Duodenal mucosa (tissue), 2 donors: ENCODE results near the gene SETD1B.
"Not testable (repeated sequence)": the region's sequence is repeated elsewhere in the genome, so short reads cannot be mapped to it uniquely, and the experiment has no call there.

Experiments used
- H3K27ac ChIP-seq: one replicate; pipeline ENCODE4 v1.7.0; 2013; ENCODE audit warnings: low read depth, low read length
- H3K27me3 ChIP-seq, 2 donors: one replicate each; pipeline ENCODE4 v1.7.0; 2013; ENCODE audit warnings: low read length in 2 of 2, control low read depth in 1 of 2; ENCODE audit not compliant: insufficient read depth in 2 of 2, control insufficient read depth in 1 of 2
- H3K36me3 ChIP-seq, 2 donors: one replicate each; pipeline ENCODE4 v1.7.0; 2013; ENCODE audit warnings: low read length in 2 of 2, control low read depth in 1 of 2; ENCODE audit not compliant: insufficient read depth in 2 of 2, control insufficient read depth in 1 of 2
- H3K4me1 ChIP-seq, 2 donors: one replicate each; pipeline ENCODE4 v1.7.0; 2013; ENCODE audit warnings: low read length in 2 of 2, control low read depth in 1 of 2; ENCODE audit not compliant: insufficient read depth in 2 of 2, control insufficient read depth in 1 of 2
- H3K4me3 ChIP-seq, 2 donors: one replicate each; pipeline ENCODE4 v1.7.0; 2013; ENCODE audit warnings: low read length in 2 of 2, low read depth in 1 of 2
- H3K9ac ChIP-seq, 2 donors: one replicate each; pipeline ENCODE4 v1.7.0; 2013; ENCODE audit warnings: low read length in 2 of 2, low read depth in 1 of 2
- H3K9me3 ChIP-seq, 2 donors: one replicate each; pipeline ENCODE4 v1.7.0; 2013; ENCODE audit warnings: low read length in 2 of 2, control low read depth in 1 of 2; ENCODE audit not compliant: control insufficient read depth in 1 of 2

The SETD1B gene

DNA sequence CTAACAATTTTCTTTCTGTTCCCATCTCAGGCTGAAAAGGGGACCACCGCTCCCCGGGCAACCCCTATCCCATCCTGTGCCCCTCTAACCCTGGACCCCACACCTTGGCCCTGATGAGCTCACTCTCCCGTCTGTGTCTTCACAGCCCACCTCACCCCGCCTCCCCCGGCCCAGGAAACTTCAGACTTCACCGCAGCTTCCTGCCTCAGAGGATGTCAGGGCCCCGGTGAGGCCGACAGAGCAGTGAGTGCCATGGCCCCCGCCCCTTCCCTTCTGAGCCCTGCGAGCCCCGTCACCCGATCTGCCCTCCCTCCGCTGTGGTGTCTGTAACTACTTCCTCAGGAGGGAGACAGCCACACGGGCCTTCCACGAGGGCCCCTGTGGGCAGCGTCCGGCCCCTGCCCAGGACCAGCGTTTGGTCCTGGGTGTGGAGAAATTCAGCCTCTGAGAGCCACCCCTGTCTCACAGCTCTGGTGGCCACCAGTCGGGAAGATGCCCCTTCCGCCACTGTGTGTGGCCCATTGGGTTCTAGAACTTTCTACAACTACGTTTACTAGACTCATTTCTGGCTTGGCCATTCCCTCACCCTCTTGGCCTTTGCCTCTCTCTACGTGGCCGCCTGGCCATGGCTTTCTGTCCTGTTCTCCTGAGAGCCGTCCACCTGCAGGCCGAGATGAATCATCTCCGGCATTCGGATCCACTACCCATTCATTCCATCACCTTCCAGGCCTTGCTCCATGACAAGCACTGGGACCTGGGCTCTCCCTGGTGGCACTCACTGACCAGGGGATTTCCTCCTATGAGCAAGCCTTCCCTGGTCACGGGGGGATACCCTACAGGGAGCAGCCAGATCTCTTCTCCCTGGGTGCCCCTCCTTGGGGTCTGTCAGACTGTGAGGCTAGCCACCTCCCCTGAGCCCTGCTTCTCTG, 13.7 kb upstream of the SETD1B start:
- peak overlapping the region; percentile 49 for H3K9ac ChIP-seq
- peak overlapping the region; percentile 78 for H3K27ac ChIP-seq
- H3K9me3 ChIP-seq: no peaks in the 10 kb centered on the region
- H3K27me3 ChIP-seq: no peaks in the 10 kb centered on the region
- H3K4me3 ChIP-seq: peak overlapping the region; percentile 29 to 40
- peaks cover 49 to 63% of the 10 kb centered on the region in 2 donors for H3K4me1 ChIP-seq
- no peaks in the 10 kb centered on the region for H3K36me3 ChIP-seq

DNA sequence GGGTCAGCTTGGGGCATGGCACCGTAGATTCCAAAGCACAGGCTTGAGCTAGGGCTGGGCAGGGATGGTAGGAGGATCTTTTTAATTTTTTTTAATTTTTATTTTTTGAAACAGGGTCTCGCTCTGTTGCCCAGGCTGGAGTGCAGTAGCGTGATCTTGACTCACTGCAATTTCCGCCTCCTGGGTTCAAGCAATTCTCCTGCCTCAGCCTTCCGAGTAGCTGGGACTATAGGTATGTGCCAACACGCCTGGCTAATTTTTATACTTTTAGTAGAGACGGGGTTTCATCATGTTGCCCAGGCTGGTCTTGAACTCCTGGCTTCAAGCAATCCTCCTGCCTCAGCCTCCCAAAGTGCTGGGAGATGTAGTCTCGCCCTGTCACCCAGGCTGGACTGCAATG, 13.0 kb upstream of the SETD1B start:
- H3K27ac ChIP-seq, H3K27me3 ChIP-seq, H3K9me3 ChIP-seq, H3K9ac ChIP-seq, H3K36me3 ChIP-seq: not testable (repeated sequence)
- Histone ChIP-seq H3K4me3 (peak overlapping the region in 1 of 2 donors; percentile 15), H3K4me1 (peaks cover 56 to 70% of the 10 kb centered on the region in 2 donors)

DNA sequence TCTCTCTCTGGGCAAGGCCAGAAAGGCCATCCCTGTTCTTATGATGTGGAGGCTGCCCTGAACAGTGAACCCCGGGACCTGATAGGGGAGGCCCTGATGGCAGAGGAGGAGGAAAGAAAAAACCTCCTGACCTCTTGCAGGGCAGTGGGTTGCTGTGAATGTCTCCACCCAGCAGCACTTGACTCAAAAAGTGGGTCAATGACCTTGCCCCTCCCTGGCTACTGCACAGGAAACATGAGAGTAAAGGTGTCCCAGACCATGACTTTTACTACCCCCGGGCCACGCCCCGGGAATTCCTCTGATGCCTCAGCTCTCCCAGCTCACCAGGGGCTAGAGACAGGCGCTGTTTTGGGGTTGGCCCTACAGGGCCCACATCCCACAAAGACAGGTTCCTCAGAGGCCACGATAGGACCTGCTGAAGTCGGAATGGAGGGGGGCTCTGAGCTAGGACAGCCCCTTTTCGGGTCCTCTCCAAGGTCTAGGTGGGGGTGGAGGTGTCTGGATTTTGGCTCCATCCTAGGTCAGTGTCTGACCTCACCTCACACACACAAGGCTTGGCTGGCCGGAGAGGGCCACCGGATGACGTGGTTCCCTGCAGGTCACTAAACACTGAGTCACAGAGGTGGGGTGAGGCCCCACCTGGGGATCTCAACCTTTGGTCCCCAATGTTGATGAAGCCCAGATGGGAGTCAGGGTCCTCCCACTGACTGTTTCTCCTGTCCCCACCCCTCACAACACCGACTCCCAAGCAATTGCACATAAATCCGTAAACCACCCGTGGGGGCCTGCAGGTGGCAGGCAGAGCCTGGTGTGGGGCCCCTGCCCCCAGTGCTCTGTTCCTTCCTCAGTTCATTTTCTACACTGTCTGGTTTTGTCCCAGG, 11.9 kb upstream of the SETD1B start:
- Histone ChIP-seq H3K9me3 (no peaks in the 10 kb centered on the region), H3K27me3 (no peaks in the 10 kb centered on the region), H3K4me1 (peaks cover 63 to 72% of the 10 kb centered on the region in 2 donors), H3K36me3 (peaks cover 0 to 3% of the 10 kb centered on the region in 2 donors), H3K9ac (peak overlapping the region; percentile 64 to 77), H3K27ac (peak overlapping the region; percentile 53), H3K4me3 (peak overlapping the region; percentile 72 to 76)

DNA sequence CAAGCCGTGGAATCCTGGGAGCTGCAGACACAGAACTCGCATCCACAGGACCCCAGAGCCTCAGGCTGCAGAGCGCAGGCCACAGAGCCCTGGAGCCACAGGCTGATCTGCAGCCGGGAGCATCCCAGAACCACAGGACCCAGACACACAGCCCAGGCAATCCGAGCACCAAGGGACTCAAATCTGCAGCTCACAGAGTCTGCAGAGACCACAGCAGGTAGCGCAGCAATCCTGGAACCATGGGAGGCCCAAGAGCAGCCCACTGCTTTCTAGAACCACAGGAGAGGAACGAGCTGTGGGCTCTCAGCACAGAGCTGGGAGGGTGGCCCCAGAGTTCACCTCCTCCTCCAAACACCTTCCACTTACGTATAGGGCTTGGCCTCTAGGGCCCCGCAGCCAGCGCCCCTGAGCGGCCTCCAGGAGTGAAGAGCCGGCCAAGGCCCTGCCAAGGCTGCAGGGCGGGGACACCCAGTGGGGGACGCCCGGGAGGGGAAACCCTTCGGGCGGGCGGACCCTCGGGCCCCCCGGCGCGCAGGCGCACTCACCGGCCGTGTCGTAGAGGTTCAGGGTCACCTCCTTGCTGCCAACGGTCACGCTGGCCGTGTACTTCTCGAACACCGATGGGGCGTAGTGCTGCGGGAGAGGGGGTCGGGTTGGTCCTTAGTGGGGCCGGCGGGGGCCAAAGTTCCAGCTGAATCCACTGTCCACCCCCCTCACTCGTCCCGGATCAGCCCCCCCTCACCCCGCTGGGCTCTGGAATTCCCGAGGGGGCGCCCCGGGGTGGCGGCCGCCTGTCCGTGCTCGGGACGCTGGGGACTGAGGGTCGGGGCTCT, 11.0 kb upstream of the SETD1B start:
- Histone ChIP-seq H3K27me3 (no peaks in the 10 kb centered on the region), H3K27ac (peak overlapping the region; percentile 75), H3K9ac (peak overlapping the region; percentile 64 to 77), H3K4me3 (peak overlapping the region; percentile 72 to 76), H3K4me1 (peaks cover 66 to 73% of the 10 kb centered on the region in 2 donors), H3K9me3 (no peaks in the 10 kb centered on the region), H3K36me3 (peaks cover 0 to 7% of the 10 kb centered on the region in 2 donors)

DNA sequence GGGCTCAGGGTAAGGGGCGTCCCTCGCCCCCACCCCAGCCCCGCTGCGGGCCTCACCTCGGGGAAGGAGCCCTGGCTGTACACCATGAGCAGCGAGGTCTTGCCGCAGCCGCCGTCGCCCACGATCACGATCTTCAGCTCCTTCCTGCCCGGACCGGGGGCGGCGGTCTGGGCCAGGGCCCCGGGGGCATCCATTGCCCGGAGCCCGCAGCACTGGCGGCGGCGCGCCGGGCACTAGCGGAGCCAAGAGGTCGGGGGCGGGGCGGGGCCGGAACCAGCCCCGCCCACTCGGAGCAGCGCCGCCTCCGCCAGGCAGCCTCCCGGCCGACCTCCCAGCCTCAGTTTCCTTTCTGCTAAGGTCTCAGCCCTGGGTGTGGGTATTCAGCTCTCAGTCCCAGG, 10.4 kb upstream of the SETD1B start, which contains the start of gene RHOF:
Gene RHOF, minus strand, starts transcription at position 249 of the 398 bp plus-strand sequence. Its CDS starts 55 bp downstream, at position 194.
- Histone ChIP-seq H3K9me3 (no peaks in the 10 kb centered on the region), H3K4me1 (peaks cover 67 to 76% of the 10 kb centered on the region in 2 donors), H3K36me3 (peaks cover 2 to 7% of the 10 kb centered on the region in 2 donors), H3K27ac (peak within 1 kb of the TSS; percentile 83), H3K4me3 (peak within 1 kb of the TSS; percentile 72 to 76), H3K9ac (peak within 1 kb of the TSS; percentile 73 to 83), H3K27me3 (no peaks in the 10 kb centered on the region)

DNA sequence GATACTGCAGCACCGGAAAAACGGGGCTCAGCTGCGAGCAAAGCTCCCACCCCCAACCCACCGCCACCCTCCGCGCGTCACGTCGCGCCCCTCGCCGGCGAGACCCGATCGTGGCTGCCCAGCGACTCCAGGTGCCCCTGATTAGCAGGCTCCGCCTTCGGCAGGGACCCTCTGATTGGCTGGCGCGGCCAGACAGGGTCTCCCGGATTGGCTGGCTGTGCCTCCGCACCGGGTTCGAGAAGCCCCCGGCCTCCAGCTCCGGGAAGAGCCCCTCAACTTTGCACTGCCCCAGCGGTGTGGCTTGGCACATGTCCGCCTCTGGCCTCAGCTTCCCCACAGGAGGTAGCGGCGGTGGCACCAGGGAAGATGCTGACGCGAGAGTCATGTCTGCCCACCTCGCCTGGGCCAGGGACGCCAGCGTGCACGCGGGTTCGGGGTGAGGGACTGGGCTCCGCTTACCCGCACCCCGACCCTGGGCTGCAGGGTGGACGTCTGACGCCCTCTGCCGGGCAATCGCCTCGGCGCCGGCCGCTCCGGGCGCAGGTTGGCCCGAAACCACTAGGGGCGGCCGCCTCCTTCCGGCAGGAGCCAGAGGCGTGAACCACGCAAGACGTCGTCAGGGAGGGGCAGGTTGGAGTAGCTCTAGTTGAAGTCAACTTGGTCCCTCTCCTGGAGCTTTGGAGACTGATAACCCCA, 9.8 kb upstream of the SETD1B start:
- peak overlapping the region; percentile 73 to 83 for H3K9ac ChIP-seq
- H3K27me3 ChIP-seq: no peaks in the 10 kb centered on the region
- H3K4me1 ChIP-seq: peaks cover 67 to 76% of the 10 kb centered on the region in 2 donors
- peak overlapping the region; percentile 83 for H3K27ac ChIP-seq
- H3K4me3 ChIP-seq: peak overlapping the region; percentile 72 to 76
- peaks cover 6 to 7% of the 10 kb centered on the region in 2 donors for H3K36me3 ChIP-seq
- H3K9me3 ChIP-seq: no peaks in the 10 kb centered on the region

DNA sequence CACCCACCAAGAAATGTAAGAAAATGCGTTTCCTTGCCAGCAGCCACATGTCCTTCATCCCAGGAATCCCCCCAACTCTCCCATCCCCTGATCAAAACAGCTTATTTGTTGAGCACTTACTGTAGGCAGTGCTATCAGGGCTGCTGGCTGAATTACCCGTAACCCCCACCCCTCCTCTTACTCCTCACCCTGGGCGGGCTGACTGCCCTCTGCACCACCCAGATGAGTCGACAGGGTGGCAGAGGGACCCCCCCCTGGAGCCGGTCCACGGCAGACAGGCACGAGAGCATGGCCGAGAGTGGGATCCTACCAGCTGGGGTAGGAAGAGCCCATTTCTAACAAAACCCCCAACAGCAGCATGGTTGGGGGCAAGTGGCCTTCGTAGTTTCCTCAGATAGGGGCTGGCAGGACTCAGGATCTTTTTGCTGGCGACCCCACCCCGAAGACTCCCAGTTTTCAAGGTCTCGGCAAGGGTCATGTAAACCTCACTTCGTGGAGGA, 9.2 kb upstream of the SETD1B start:
- H3K9ac ChIP-seq: peak overlapping the region; percentile 73 to 83
- H3K36me3 ChIP-seq: peaks cover 6 to 7% of the 10 kb centered on the region in 2 donors

DNA sequence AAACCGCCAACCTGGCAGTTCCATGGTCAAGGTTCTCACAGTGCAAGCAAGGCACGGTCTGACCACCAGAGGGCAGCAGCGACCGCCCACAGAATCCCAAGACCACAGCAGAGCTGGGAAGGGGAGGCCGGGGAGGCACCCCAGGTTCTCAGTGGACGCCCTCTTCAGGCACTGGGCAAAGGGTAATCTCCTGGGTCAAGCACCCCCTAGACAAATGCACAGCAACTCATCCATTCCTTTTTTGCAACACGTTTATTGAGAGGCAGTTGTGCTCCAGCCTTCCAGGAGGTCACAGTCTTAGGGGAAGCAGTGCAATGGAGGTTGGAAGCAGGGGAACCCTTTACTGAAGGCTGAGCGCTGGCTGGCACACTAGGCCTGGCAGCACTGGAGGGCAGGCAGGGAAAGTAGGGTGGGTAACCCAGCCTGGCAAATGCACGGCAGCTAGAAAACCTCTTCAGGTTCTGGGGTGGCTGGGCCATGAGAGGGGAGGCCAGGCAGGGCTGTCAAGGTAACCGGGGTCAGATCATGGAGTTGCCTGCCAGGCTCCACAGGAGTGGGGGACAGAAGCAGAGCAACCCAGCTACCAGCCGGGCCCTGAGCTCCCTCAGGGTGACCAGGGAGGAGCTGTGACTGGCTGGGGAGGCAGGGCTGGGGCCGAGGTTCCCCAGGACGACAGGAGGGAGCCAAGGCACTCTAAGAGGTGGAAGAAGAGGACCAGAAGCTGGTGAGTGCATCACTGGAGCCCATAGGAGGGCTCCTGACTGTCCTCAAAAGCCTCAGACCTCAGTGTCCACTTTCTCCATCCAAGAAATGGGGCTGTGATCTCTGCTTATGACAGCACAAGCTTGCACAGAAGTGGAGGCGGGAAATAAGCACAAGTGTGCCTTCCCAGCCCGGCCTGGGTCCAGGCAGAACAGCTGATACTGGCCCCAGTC, 8.5 kb upstream of the SETD1B start:
- Histone ChIP-seq H3K4me3 (peak overlapping the region; percentile 38 to 64), H3K4me1 (peaks cover 63 to 77% of the 10 kb centered on the region in 2 donors), H3K9me3 (no peaks in the 10 kb centered on the region), H3K36me3 (peaks cover 6 to 7% of the 10 kb centered on the region in 2 donors), H3K27ac (peak overlapping the region; percentile 83), H3K9ac (peak overlapping the region; percentile 73 to 83), H3K27me3 (no peaks in the 10 kb centered on the region)

More for the DNA sequence above, 9.2 kb upstream of the SETD1B start:
- peak overlapping the region; percentile 38 to 64 for H3K4me3 ChIP-seq
- H3K4me1 ChIP-seq: peaks cover 67 to 78% of the 10 kb centered on the region in 2 donors
- peak overlapping the region; percentile 83 for H3K27ac ChIP-seq
- H3K27me3 ChIP-seq: no peaks in the 10 kb centered on the region
- H3K9me3 ChIP-seq: no peaks in the 10 kb centered on the region
